PC-9 (cell line): ENCODE data around the gene RNU6-1.

Source experiments
- CTCF ChIP-seq: fragments of 200-600 bp; sonication (generic); conservative IDR thresholded peaks from 2 replicates; pipeline ENCODE4 v1.6.1; 2017; ENCODE audit warnings: mixed run types, antibody characterized with exemption, mild to moderate bottlenecking, moderate library complexity
- EZH2 ChIP-seq: fragments of 200-600 bp; sonication (generic); IDR thresholded peaks from 2 replicates; pipeline ENCODE4 v1.8.0; 2017; ENCODE audit warnings: antibody characterized with exemption, low read depth

GRCh38 chr15:67843092-67843501 is 3.3 kb upstream of the RNU6-1 start:
- no peak for TF ChIP-seq CTCF
- TF ChIP-seq EZH2, result no peak
